DND-41 (cell line): Measurements from ENCODE around the gene FAM53B.

Experiments used
- EZH2 ChIP-seq: IDR thresholded peaks from 3 replicates; pipeline ENCODE4 v1.6.1; 2012; ENCODE audit warnings: borderline replicate concordance, low read depth, mild to moderate bottlenecking, moderate library complexity, low read length, inconsistent platforms; ENCODE audit not compliant: severe bottlenecking
- TF ChIP-seq, protein P1 (sequence below): IDR thresholded peaks from 2 replicates; pipeline ENCODE4 v1.5.1; 2012; ENCODE audit warnings: borderline replicate concordance, low read length, moderate library complexity, mild to moderate bottlenecking; ENCODE audit not compliant: poor library complexity, severe bottlenecking; ENCODE audit errors: extremely low read depth

DNA sequence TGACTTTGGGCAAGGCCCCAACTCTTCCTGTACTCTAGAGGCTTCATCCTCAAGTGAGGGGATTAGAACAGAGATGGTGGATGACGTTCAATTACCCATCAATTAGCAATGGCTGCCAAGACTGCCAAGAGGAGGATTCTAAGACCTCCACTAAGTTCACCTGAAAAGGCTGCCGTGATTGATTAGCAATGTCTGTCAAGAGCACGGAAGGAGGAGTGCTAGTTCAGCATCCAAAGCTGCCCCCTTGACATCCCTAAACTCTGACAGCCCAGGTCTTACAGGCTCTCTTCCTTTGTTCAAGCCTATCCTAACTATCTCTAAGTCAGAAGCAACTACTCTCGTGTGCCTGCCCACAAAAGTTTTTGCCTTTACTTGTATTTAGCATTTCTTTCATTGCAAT, 68.4 kb downstream of the FAM53B start:
- TF ChIP-seq EZH2, result no peak
- TF ChIP-seq, protein P1, sequence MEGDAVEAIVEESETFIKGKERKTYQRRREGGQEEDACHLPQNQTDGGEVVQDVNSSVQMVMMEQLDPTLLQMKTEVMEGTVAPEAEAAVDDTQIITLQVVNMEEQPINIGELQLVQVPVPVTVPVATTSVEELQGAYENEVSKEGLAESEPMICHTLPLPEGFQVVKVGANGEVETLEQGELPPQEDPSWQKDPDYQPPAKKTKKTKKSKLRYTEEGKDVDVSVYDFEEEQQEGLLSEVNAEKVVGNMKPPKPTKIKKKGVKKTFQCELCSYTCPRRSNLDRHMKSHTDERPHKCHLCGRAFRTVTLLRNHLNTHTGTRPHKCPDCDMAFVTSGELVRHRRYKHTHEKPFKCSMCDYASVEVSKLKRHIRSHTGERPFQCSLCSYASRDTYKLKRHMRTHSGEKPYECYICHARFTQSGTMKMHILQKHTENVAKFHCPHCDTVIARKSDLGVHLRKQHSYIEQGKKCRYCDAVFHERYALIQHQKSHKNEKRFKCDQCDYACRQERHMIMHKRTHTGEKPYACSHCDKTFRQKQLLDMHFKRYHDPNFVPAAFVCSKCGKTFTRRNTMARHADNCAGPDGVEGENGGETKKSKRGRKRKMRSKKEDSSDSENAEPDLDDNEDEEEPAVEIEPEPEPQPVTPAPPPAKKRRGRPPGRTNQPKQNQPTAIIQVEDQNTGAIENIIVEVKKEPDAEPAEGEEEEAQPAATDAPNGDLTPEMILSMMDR, result no peak
